ENCODE data around the gene RANBP17.

- no peak for TF ChIP-seq CREB5 (CRISPR knock-in tag; IDR thresholded peaks at IDR 0.05; ENCODE audit: low read depth)
- TF ChIP-seq RARB (CRISPR knock-in tag; IDR thresholded peaks at IDR 0.05): no peak
- no peak for TF ChIP-seq ZNF70 (CRISPR knock-in tag; IDR thresholded peaks at IDR 0.05)
- TF ChIP-seq GLIS3 (CRISPR knock-in tag; IDR thresholded peaks at IDR 0.05): no peak
- no peak for TF ChIP-seq ZNF8 (CRISPR knock-in tag; IDR thresholded peaks at IDR 0.05)
- TF ChIP-seq TCF4 (CRISPR knock-in tag; IDR thresholded peaks at IDR 0.05; ENCODE audit: borderline replicate concordance): no peak
Measured at GRCh38 chr5:171336521-171337209, 474.8 kb downstream of the RANBP17 start.

Measured in SK-N-SH treated with all-trans-retinoic acid at 6 μM for 48 hours (cell line).